Neural cell (in vitro differentiated cells): ENCODE data around the gene RIN1. TPM values are rescaled to one million over a fixed set of nuclear protein-coding genes. Genes with fewer than 3 reads are reported as not detected.
A peak's percentile ranks its signal among the peaks of the same experiment; 100 is the strongest.

Experiments
- H2AFZ ChIP-seq: fragments of 200-600, 300-800 bp; sonication (generic), shearing (Covaris generic); 2 replicates; pipeline ENCODE4 v1.6.0; 2014; ENCODE audit warnings: low read depth, mild to moderate bottlenecking, antibody characterized with exemption, low read length, moderate library complexity
- H3F3A ChIP-seq: fragments of 200-600 bp; shearing (Covaris generic); 2 replicates; pipeline ENCODE4 v1.6.1; 2016; ENCODE audit warnings: mild to moderate bottlenecking, moderate library complexity, mixed read lengths, antibody characterized with exemption, low read length; ENCODE audit not compliant: insufficient read depth, poor library complexity, severe bottlenecking
- H3K27ac ChIP-seq: fragments of 200-600, 300-800 bp; sonication (generic), shearing (Covaris generic); 2 replicates; pipeline ENCODE4 v1.5.1; 2014; ENCODE audit warnings: mild to moderate bottlenecking, low read length, moderate library complexity
- H3K27me3 ChIP-seq: fragments of 300-800, 200-600 bp; sonication (generic), shearing (Covaris generic); 2 replicates; pipeline ENCODE4 v1.6.0; 2014; ENCODE audit warnings: mild to moderate bottlenecking, low read depth, low read length, moderate library complexity; ENCODE audit not compliant: insufficient read depth
- H3K36me3 ChIP-seq: fragments of 300-800, 200-600 bp; sonication (generic), shearing (Covaris generic); 2 replicates; pipeline ENCODE4 v1.5.1; 2014; ENCODE audit warnings: mild to moderate bottlenecking, antibody characterized with exemption, low read length, moderate library complexity; ENCODE audit not compliant: insufficient read depth
- H3K4me2 ChIP-seq: fragments of 300-800, 200-600 bp; sonication (generic), shearing (Covaris generic); 2 replicates; pipeline ENCODE4 v1.6.0; 2014; ENCODE audit warnings: mild to moderate bottlenecking, low read length
- H3K4me3 ChIP-seq: fragments of 300-800, 200-600 bp; sonication (generic), shearing (Covaris generic); 2 replicates; pipeline ENCODE4 v1.5.1; 2014; ENCODE audit warnings: mild to moderate bottlenecking, low read length, moderate library complexity
- H3K79me2 ChIP-seq: fragments of 200-600 bp; shearing (Covaris generic); replicated peaks from 2 replicates; pipeline ENCODE4 v1.6.0; 2014; ENCODE audit warnings: mild to moderate bottlenecking, low read length, moderate library complexity; ENCODE audit not compliant: insufficient read depth
- H3K9ac ChIP-seq: fragments of 300-800, 200-600 bp; sonication (generic), shearing (Covaris generic); 2 replicates; pipeline ENCODE4 v1.6.1; 2016; ENCODE audit warnings: mild to moderate bottlenecking, low read length, mixed read lengths
- H3K9me2 ChIP-seq: fragments of 200-600 bp; shearing (Covaris generic); 2 replicates; pipeline ENCODE4 v1.6.1; 2016; ENCODE audit warnings: mild to moderate bottlenecking, low read length, mixed read lengths; ENCODE audit not compliant: insufficient read depth
- H3K9me3 ChIP-seq: fragments of 200-600, 300-800 bp; sonication (generic), shearing (Covaris generic); 2 replicates; pipeline ENCODE4 v1.6.1; 2016; ENCODE audit warnings: mild to moderate bottlenecking, mixed run types, low read length, moderate library complexity, mixed read lengths
- H4K20me1 ChIP-seq: fragments of 200-600 bp; shearing (Covaris generic); 2 replicates; pipeline ENCODE4 v1.6.1; 2016; ENCODE audit warnings: mild to moderate bottlenecking, mixed run types; ENCODE audit not compliant: insufficient read depth
- CTCF ChIP-seq: fragments of 450-650 bp; IDR thresholded peaks from 2 replicates; pipeline ENCODE4 v1.5.1; 2014; ENCODE audit warnings: antibody characterized with exemption, mild to moderate bottlenecking, moderate library complexity; ENCODE audit not compliant: poor library complexity, severe bottlenecking
- EP300 ChIP-seq: fragments of 450-650 bp; conservative IDR thresholded peaks from 2 replicates; pipeline ENCODE4 v1.6.1; 2014; ENCODE audit warnings: antibody characterized with exemption, mild to moderate bottlenecking, moderate library complexity; ENCODE audit not compliant: poor library complexity, severe bottlenecking
- EZH2 ChIP-seq: fragments of 200-600, 300-800 bp; shearing (Covaris generic), sonication (generic); IDR thresholded peaks from 2 replicates; pipeline ENCODE4 v1.6.1; 2014; ENCODE audit warnings: antibody characterized with exemption, low read length, borderline replicate concordance, mild to moderate bottlenecking; ENCODE audit not compliant: insufficient read depth, poor library complexity, severe bottlenecking
- MXI1 ChIP-seq: fragments of 450-650 bp; conservative IDR thresholded peaks from 2 replicates; pipeline ENCODE4 v1.6.1; 2014; ENCODE audit warnings: antibody characterized with exemption, mild to moderate bottlenecking; ENCODE audit not compliant: poor library complexity, severe bottlenecking
- POLR2AphosphoS5 ChIP-seq: IDR thresholded peaks from 2 replicates; pipeline ENCODE4 v1.6.1; 2012
- RAD21 ChIP-seq: fragments of 450-650 bp; conservative IDR thresholded peaks from 2 replicates; pipeline ENCODE4 v1.6.1; 2014; ENCODE audit warnings: antibody characterized with exemption, mild to moderate bottlenecking, moderate library complexity
- SMC3 ChIP-seq: fragments of 450-650 bp; conservative IDR thresholded peaks from 2 replicates; pipeline ENCODE4 v1.6.1; 2014; ENCODE audit warnings: antibody characterized with exemption, mild to moderate bottlenecking, moderate library complexity; ENCODE audit not compliant: poor library complexity
- TAF1 ChIP-seq: IDR thresholded peaks from 2 replicates; pipeline ENCODE4 v1.6.1; 2012; ENCODE audit warnings: low read depth
- polyA plus RNA-seq: library from polyadenylated mRNA; depleted of rRNA; stranded (reverse); fragments of >200 nt; gene quantifications from 2 replicates; pipeline ENCODE4 v1.2.3, GENCODE V29; 2014
- TF ChIP-seq, protein P1 (sequence below): IDR thresholded peaks from 2 replicates; pipeline ENCODE4 v1.6.1; 2012; ENCODE audit warnings: borderline replicate concordance

Gene RIN1
- polyA plus RNA-seq, 1 donor from 2014 or later, result 4.2 TPM

- TF ChIP-seq POLR2AphosphoS5 (no peak), EZH2 (no peak), SMC3 (peak; percentile 90), RAD21 (peak; percentile 79), CTCF (peak; percentile 91), MXI1 (peak; percentile 61)
- Histone ChIP-seq H3K36me3 (no peaks in the 10 kb centered on the region), H3K4me3 (no peak overlapping the region), H3K9me3 (no peaks in the 10 kb centered on the region), H3F3A (no peaks in the 10 kb centered on the region), H3K27me3 (no peaks in the 10 kb centered on the region), H3K9me2 (no peaks in the 10 kb centered on the region), H2AFZ (no peak overlapping the region), H3K27ac (no peak overlapping the region), H3K4me2 (no peak overlapping the region), H4K20me1 (no peaks in the 10 kb centered on the region), H3K9ac (peak overlapping the region; percentile 14), H3K79me2 (no peaks in the 10 kb centered on the region)
Observed at GRCh38 chr11:66328302-66329144, 7.7 kb downstream of the RIN1 start.

- no peaks in the 10 kb centered on the region for H4K20me1 ChIP-seq
- H3K79me2 ChIP-seq, result no peaks in the 10 kb centered on the region
- TF ChIP-seq SMC3 (no peak), TAF1 (no peak), POLR2AphosphoS5 (no peak), RAD21 (no peak), EZH2 (no peak), MXI1 (no peak), EP300 (no peak), CTCF (no peak)
- TF ChIP-seq, protein P1, sequence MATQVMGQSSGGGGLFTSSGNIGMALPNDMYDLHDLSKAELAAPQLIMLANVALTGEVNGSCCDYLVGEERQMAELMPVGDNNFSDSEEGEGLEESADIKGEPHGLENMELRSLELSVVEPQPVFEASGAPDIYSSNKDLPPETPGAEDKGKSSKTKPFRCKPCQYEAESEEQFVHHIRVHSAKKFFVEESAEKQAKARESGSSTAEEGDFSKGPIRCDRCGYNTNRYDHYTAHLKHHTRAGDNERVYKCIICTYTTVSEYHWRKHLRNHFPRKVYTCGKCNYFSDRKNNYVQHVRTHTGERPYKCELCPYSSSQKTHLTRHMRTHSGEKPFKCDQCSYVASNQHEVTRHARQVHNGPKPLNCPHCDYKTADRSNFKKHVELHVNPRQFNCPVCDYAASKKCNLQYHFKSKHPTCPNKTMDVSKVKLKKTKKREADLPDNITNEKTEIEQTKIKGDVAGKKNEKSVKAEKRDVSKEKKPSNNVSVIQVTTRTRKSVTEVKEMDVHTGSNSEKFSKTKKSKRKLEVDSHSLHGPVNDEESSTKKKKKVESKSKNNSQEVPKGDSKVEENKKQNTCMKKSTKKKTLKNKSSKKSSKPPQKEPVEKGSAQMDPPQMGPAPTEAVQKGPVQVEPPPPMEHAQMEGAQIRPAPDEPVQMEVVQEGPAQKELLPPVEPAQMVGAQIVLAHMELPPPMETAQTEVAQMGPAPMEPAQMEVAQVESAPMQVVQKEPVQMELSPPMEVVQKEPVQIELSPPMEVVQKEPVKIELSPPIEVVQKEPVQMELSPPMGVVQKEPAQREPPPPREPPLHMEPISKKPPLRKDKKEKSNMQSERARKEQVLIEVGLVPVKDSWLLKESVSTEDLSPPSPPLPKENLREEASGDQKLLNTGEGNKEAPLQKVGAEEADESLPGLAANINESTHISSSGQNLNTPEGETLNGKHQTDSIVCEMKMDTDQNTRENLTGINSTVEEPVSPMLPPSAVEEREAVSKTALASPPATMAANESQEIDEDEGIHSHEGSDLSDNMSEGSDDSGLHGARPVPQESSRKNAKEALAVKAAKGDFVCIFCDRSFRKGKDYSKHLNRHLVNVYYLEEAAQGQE, result no peak
- no peak overlapping the region for H3K27ac ChIP-seq
- no peaks in the 10 kb centered on the region for H3K36me3 ChIP-seq
- no peaks in the 10 kb centered on the region for H3K27me3 ChIP-seq
- H3F3A ChIP-seq, result no peaks in the 10 kb centered on the region
- H2AFZ ChIP-seq, result no peak overlapping the region
- H3K4me2 ChIP-seq, result no peak overlapping the region
- H3K9me2 ChIP-seq, result no peaks in the 10 kb centered on the region
- H3K4me3 ChIP-seq, result no peak overlapping the region
- no peaks in the 10 kb centered on the region for H3K9me3 ChIP-seq
- no peak overlapping the region for H3K9ac ChIP-seq
Observed at GRCh38 chr11:66328031-66328301, 8.3 kb downstream of the RIN1 start.
